Measurements from ENCODE around the gene MYH10.

DNA sequence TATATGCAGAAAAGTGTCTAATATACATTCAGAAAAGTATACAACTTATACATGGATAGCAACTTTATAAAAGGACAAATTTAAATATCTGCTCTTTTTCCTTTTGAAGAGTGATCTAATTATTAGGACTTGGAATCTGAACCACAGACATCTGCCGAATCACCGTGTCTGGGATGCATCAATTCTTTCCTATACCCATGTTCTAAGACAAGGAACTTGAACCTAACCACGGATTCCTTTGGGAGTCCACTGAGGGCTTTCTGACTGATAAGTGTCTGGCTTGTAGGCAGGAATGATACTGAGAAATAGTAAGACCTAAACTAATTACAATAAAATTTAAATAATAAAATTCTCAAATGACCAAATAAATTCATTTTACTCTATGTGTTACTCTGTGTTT, 140.7 kb downstream of the MYH10 start:
- TF ChIP-seq, protein P1, sequence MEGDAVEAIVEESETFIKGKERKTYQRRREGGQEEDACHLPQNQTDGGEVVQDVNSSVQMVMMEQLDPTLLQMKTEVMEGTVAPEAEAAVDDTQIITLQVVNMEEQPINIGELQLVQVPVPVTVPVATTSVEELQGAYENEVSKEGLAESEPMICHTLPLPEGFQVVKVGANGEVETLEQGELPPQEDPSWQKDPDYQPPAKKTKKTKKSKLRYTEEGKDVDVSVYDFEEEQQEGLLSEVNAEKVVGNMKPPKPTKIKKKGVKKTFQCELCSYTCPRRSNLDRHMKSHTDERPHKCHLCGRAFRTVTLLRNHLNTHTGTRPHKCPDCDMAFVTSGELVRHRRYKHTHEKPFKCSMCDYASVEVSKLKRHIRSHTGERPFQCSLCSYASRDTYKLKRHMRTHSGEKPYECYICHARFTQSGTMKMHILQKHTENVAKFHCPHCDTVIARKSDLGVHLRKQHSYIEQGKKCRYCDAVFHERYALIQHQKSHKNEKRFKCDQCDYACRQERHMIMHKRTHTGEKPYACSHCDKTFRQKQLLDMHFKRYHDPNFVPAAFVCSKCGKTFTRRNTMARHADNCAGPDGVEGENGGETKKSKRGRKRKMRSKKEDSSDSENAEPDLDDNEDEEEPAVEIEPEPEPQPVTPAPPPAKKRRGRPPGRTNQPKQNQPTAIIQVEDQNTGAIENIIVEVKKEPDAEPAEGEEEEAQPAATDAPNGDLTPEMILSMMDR (IDR thresholded peaks at IDR 0.05; ENCODE audit: low read depth, low read length, poor library complexity, severe bottlenecking), result no peak
- TF ChIP-seq EZH2phosphoT487 (IDR thresholded peaks at IDR 0.05; ENCODE audit: borderline replicate concordance, low read length), result no peak
